Dermis blood vessel endothelial cell (primary cell): Measurements from ENCODE around the gene MPI. TPM values are rescaled to one million over a fixed set of nuclear protein-coding genes. Genes with fewer than 3 reads are reported as not detected.
"Not testable (repeated sequence)": the region's sequence is repeated elsewhere in the genome, so short reads cannot be mapped to it uniquely, and the experiment has no call there.

Experiments used
- DNase-seq: peaks from one replicate; pipeline ENCODE4 v3.0.0; 2010
- total RNA-seq: library from RNA; depleted of rRNA; stranded (reverse); fragments of >200 nt; gene quantifications from 2 replicates; pipeline ENCODE4 v1.2.3, GENCODE V29; 2014

The MPI gene
- total RNA-seq, 1 donor from 2014 or later, result 47.0 TPM

- no peak for DNase-seq
These were observed 25.5 kb upstream of the MPI start for GRCh38 chr15:74864296-74864695.

GRCh38 chr15:74865316-74865715 lies 24.5 kb upstream of the MPI start:
- DNase-seq, result no peak

GRCh38 chr15:74866090-74866489 lies 23.8 kb upstream of the MPI start:
- DNase-seq, result peak; percentile 32

- no peak for DNase-seq
These were observed 22.3 kb upstream of the MPI start for GRCh38 chr15:74867466-74868038.

GRCh38 chr15:74868059-74868458 lies 21.8 kb upstream of the MPI start:
- peak; percentile 59 for DNase-seq

GRCh38 chr15:74869372-74869725 lies 20.5 kb upstream of the MPI start:
- no peak for DNase-seq

- peak; percentile 64 for DNase-seq
These were observed 20.0 kb upstream of the MPI start for GRCh38 chr15:74869726-74870407.

GRCh38 chr15:74870436-74871215 lies 19.2 kb upstream of the MPI start:
- peak; percentile 28 for DNase-seq

- DNase-seq, result no peak
These were observed 17.2 kb upstream of the MPI start for GRCh38 chr15:74872702-74873035.

- DNase-seq, result peak; percentile 97
These were observed 16.6 kb upstream of the MPI start, which contains the start of gene SCAMP2 for GRCh38 chr15:74873036-74873755. Gene SCAMP2 (minus strand): TSS chr15:74873365. CDS start chr15:74873255, 110 bp downstream.

- no peak for DNase-seq
These were observed 16.0 kb upstream of the MPI start for GRCh38 chr15:74873756-74874424.

GRCh38 chr15:74878273-74878672 lies 11.6 kb upstream of the MPI start:
- DNase-seq, result no peak

GRCh38 chr15:74882528-74882927 lies 7.3 kb upstream of the MPI start:
- DNase-seq, result no peak

GRCh38 chr15:74884428-74885223 lies 5.2 kb upstream of the MPI start:
- DNase-seq, result no peak

GRCh38 chr15:74885461-74885860 lies 4.4 kb upstream of the MPI start:
- no peak for DNase-seq

- DNase-seq, result not testable (repeated sequence)
These were observed 2.2 kb upstream of the MPI start for GRCh38 chr15:74887537-74888193.

GRCh38 chr15:74888716-74889115 lies 1.1 kb upstream of the MPI start:
- no peak for DNase-seq

GRCh38 chr15:74889390-74889882 lies 406 bp upstream of the MPI start:
- DNase-seq, result peak; percentile 33

GRCh38 chr15:74890665-74890960 lies 771 bp downstream of the MPI start:
- DNase-seq, result no peak

GRCh38 chr15:74891469-74891868 lies 1.6 kb downstream of the MPI start:
- DNase-seq, result no peak

- no peak for DNase-seq
These were observed 2.5 kb downstream of the MPI start for GRCh38 chr15:74892313-74892712.
